ENCODE results near the gene HEXIM1.

HEXIM1 gene

GRCh38 chr17:45130681-45131615 is 17.3 kb upstream of the HEXIM1 start:
- no peak for DNase-seq

- DNase-seq, result no peak
These were observed 16.5 kb upstream of the HEXIM1 start for GRCh38 chr17:45131616-45132319.

GRCh38 chr17:45132320-45132571 is 16.0 kb upstream of the HEXIM1 start, which contains the start of gene PLCD3:
TSS of gene PLCD3 (minus strand) at chr17:45132515. CDS start at chr17:45132410, 105 bp downstream.
- no peak for DNase-seq

GRCh38 chr17:45132572-45133463 is 15.5 kb upstream of the HEXIM1 start:
- peak; percentile 69 for DNase-seq

GRCh38 chr17:45135192-45135977 is 12.9 kb upstream of the HEXIM1 start, which contains the start of gene ACBD4:
TSS of gene ACBD4 (plus strand) at chr17:45135687. CDS start at chr17:45136145, 458 bp downstream.
- DNase-seq, result peak; percentile 98

GRCh38 chr17:45135978-45136791 is 12.1 kb upstream of the HEXIM1 start:
- no peak for DNase-seq

- DNase-seq, result no peak
These were observed 11.3 kb upstream of the HEXIM1 start for GRCh38 chr17:45136846-45137560.

- no peak for DNase-seq
These were observed 10.5 kb upstream of the HEXIM1 start for GRCh38 chr17:45137561-45138305.

GRCh38 chr17:45138911-45139532 is 9.3 kb upstream of the HEXIM1 start:
- DNase-seq, result no peak

- no peak for DNase-seq
These were observed 8.7 kb upstream of the HEXIM1 start for GRCh38 chr17:45139533-45139920.

- no peak for DNase-seq
These were observed 5.1 kb upstream of the HEXIM1 start for GRCh38 chr17:45143094-45143670.

GRCh38 chr17:45143767-45144198 is 4.5 kb upstream of the HEXIM1 start:
- no peak for DNase-seq

- peak; percentile 18 for DNase-seq
These were observed 3.9 kb upstream of the HEXIM1 start for GRCh38 chr17:45144199-45145034.

GRCh38 chr17:45145035-45145389 is 3.3 kb upstream of the HEXIM1 start:
- DNase-seq, result no peak

GRCh38 chr17:45146166-45146565 is 2.1 kb upstream of the HEXIM1 start:
- no peak for DNase-seq

GRCh38 chr17:45146592-45146889 is 1.7 kb upstream of the HEXIM1 start:
- no peak for DNase-seq

- peak; percentile 87 for DNase-seq
These were observed 1.2 kb upstream of the HEXIM1 start for GRCh38 chr17:45146890-45147580.

Measured in NCI-H774 (cell line).